Liver (tissue), 3 donors: Measurements from ENCODE around the gene DONSON.

Experiments used
- CTCF ChIP-seq: fragments of 150-350 bp; IDR thresholded peaks from 2 replicates; pipeline ENCODE4 v1.5.1; 2017; ENCODE audit warnings: improper control_type of control experiment, low read depth, low read length; ENCODE audit not compliant: missing input control
- EGR1 ChIP-seq, 2 donors: IDR thresholded peaks; 2 replicates each; pipeline ENCODE4 v1.6.1; 2016 to 2018; ENCODE audit warnings: antibody characterized with exemption in 2 of 2, low read depth in 2 of 2
- GABPA ChIP-seq, 2 donors: IDR thresholded peaks in 1 of 2; conservative IDR thresholded peaks in 1 of 2; 2 replicates each; pipeline ENCODE4 v1.6.1; 2016; ENCODE audit warnings: antibody characterized with exemption in 2 of 2, mild to moderate bottlenecking in 1 of 2, moderate library complexity in 1 of 2
- JUND ChIP-seq, 2 donors: IDR thresholded peaks; 2 replicates each; pipeline ENCODE4 v1.6.1; 2016; ENCODE audit warnings: antibody characterized with exemption in 2 of 2
- RAD21 ChIP-seq, 2 donors: IDR thresholded peaks; 2 replicates each; pipeline ENCODE4 v1.6.1; 2016; ENCODE audit warnings: antibody characterized with exemption in 2 of 2, mild to moderate bottlenecking in 2 of 2
- SP1 ChIP-seq: IDR thresholded peaks from 2 replicates; pipeline ENCODE4 v1.6.1; 2018; ENCODE audit warnings: antibody characterized with exemption, mild to moderate bottlenecking
- TAF1 ChIP-seq: conservative IDR thresholded peaks from 2 replicates; pipeline ENCODE4 v1.6.1; 2016; ENCODE audit warnings: antibody characterized with exemption, mild to moderate bottlenecking
- TF ChIP-seq, protein P1 (sequence below): IDR thresholded peaks from 2 replicates; pipeline ENCODE4 v1.6.1; 2016; ENCODE audit warnings: antibody characterized with exemption
- donor health status: healthy.
- donor health status: healthy.

- TF ChIP-seq CTCF (no peak), EGR1 (IDR thresholded peaks at IDR 0.05; ENCODE audit: low read depth in 2 of 2) (no peak), TAF1 (no peak), RAD21 (IDR thresholded peaks at IDR 0.05) (no peak), JUND (IDR thresholded peaks at IDR 0.05) (no peak), SP1 (no peak), GABPA (IDR thresholded peaks at IDR 0.05 in 1 of 2, conservative IDR thresholded peaks at IDR 0.05 in 1 of 2) (no peak)
- TF ChIP-seq, protein P1, sequence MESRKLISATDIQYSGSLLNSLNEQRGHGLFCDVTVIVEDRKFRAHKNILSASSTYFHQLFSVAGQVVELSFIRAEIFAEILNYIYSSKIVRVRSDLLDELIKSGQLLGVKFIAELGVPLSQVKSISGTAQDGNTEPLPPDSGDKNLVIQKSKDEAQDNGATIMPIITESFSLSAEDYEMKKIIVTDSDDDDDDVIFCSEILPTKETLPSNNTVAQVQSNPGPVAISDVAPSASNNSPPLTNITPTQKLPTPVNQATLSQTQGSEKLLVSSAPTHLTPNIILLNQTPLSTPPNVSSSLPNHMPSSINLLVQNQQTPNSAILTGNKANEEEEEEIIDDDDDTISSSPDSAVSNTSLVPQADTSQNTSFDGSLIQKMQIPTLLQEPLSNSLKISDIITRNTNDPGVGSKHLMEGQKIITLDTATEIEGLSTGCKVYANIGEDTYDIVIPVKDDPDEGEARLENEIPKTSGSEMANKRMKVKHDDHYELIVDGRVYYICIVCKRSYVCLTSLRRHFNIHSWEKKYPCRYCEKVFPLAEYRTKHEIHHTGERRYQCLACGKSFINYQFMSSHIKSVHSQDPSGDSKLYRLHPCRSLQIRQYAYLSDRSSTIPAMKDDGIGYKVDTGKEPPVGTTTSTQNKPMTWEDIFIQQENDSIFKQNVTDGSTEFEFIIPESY = no peak
These were observed 33.5 kb downstream of the DONSON start for GRCh38 chr21:33554982-33555344.
